Uterus (tissue), 2 donors: Measurements from ENCODE around the gene TMX4.
"Not testable (repeated sequence)": the region's sequence is repeated elsewhere in the genome, so short reads cannot be mapped to it uniquely, and the experiment has no call there.

Source experiments
- CTCF ChIP-seq, 4 experiments: fragments of 200-600 bp in 2 of 4; fragments of 450-650 bp in 2 of 4; sonication (generic) in 2 of 4; IDR thresholded peaks; one replicate each; pipeline ENCODE4 v1.5.1; 2016 to 2019; ENCODE audit warnings: antibody characterized with exemption in 4 of 4, mild to moderate bottlenecking in 2 of 4, moderate library complexity in 1 of 4
- POLR2A ChIP-seq, 2 donors: fragments of 450-650 bp; IDR thresholded peaks; one replicate each; pipeline ENCODE4 v1.6.1; 2016; ENCODE audit warnings: antibody characterized with exemption in 2 of 2, mild to moderate bottlenecking in 1 of 2, moderate library complexity in 1 of 2

GRCh38 chr20:8031539-8031938, 12.0 kb upstream of the TMX4 start:
- not testable (repeated sequence) for TF ChIP-seq POLR2A, CTCF (IDR thresholded peaks at IDR 0.05)
